GM15510 (cell line): ENCODE measurements around the gene ABTB2.

Experiments used
- POLR2A ChIP-seq: IDR thresholded peaks from 3 replicates; pipeline ENCODE4 v1.6.1; 2011; ENCODE audit warnings: borderline replicate concordance; ENCODE audit not compliant: insufficient read length; ENCODE audit errors: extremely low read depth

Gene ABTB2

DNA sequence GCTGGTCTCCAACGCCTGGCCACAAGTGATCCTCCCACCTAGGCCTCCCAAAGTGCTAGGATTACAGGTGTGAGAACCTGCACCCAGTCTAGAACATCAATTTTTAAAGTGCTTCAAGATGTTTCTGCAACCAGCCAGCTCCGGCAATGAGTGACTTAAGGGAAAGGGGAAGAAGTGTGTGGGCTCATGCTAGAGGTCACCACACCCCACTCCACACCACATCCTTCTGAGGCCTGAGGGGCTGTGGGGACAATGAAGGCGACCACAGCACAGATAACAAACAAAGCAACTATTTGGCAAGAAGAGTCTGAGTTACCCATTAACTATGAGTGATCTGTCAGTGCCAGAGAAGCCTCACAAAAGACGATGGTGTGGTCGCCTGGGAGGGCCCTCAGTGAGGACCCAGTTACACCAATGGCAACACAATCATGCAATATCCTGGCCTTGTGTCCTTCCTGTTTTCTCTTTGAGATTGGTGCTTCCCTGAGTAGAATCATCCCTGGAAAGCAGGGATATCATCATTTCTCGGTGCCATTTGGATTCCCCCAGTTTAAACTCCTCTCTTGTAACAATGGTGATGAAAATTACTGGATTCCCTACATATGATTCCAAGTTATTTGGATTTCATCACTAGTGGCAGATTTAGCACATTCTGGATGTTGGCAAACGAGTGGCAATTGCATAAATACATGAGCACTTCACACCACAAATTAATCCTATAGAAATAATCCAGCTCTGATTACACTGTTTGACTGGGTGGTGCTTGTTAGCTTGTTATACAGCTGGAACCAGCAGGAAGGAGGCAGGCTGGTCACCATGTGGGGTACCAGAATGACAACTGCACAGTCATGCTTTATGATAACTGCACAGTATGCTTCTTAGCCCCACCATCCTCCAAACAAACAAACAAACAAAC is 18.4 kb downstream of the ABTB2 start:
- TF ChIP-seq POLR2A: no peak

GRCh38 chr11:34337016-34337415 is 20.8 kb downstream of the ABTB2 start:
- TF ChIP-seq POLR2A: no peak

- TF ChIP-seq POLR2A: no peak
Observed at GRCh38 chr11:34335801-34336200, 22.0 kb downstream of the ABTB2 start.

- no peak for TF ChIP-seq POLR2A
Observed at GRCh38 chr11:34335331-34335730, 22.5 kb downstream of the ABTB2 start.

- no peak for TF ChIP-seq POLR2A
Observed at GRCh38 chr11:34333787-34334186, 24.0 kb downstream of the ABTB2 start.

DNA sequence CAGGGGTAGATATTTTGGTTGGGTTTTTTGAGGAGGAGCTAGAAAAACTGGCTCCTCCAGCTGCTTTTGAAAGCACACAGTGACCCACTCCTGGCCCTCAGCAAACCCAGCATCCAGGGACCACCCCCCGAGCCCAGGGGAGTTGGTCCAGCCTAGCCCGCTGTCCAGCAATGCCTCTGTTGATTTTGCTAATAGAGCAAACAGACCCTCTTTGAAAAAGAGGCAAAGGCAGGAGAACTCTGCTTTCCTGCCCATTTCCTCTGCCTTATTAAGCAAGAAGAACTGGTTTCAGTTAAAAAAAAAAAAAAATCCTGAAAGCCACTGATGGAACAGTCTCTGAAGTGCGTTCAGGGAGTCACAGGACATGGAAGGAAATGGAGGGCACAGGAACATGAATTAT is 25.3 kb downstream of the ABTB2 start:
- TF ChIP-seq POLR2A: no peak

DNA sequence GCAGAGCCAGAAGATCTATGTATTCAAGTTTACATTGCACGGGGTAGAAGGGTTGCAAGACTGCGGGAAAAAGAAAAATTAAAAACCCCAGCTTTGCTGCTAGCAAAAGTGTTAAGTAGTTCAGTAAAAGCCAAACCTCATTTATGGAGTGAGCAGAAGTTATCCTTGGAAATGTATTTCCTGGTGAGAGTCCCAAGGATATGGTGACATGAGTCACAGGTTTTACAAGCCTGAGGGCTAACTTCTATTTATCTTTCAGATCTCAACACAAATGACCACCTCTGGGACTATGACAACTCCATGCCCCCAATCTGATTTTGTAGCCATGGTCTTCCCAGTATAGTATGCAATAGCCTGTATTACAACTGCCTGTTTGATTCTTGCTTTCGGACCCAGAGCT is 26.1 kb downstream of the ABTB2 start:
- TF ChIP-seq POLR2A: no peak

DNA sequence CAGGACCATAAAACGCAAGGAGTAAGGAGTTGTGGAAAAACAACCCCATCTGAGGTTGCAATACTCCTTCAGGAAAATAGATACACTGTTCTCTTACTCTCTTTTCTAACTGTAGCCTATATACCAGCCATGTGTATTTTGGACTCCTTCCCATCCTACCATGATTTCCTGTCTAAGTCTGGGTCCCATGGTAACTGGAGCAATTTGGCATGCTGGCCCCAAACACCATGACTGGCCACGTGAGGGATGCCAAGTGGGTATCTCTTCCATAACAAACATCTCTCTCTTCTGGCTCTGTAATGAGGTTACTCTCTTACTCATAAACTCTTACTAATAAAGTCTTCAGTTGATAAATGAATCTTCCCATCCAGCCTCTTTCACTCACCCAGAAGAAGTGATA is 26.5 kb downstream of the ABTB2 start:
- TF ChIP-seq POLR2A: no peak

DNA sequence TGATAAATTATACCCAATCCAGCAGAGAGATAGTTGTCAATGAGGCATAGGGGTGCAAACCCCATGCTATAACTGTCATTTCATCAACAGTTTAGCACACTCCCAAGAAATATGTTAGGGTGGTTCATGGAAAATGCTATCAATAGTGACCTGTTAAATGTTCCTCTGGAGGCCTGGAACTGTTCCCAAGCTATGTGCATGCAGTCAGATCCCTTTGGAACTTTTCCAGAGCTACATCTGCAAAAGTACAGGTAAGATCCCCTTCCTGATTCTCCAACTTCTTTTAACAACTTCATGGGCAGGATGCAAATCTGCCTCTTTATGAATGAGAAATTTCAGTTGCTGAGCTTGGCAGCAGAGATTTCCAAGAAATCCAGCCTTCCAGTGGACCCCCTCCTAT is 27.2 kb downstream of the ABTB2 start:
- no peak for TF ChIP-seq POLR2A

- no peak for TF ChIP-seq POLR2A
Observed at GRCh38 chr11:34329876-34330275, 27.9 kb downstream of the ABTB2 start.

DNA sequence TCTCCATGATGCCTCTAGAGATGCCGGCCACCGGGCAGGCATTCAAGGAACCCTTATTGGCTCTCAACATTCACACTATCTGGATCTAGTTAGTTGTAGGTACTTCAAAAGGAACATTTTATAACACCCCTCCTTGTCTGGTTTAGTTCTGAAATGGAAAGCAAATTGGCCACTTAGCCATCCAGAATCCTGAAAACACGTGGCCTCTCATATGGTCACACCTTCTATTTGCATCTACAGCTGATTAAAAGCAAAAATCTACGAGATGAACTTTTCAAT is 29.2 kb downstream of the ABTB2 start:
- no peak for TF ChIP-seq POLR2A

GRCh38 chr11:34327804-34328631 is 29.8 kb downstream of the ABTB2 start:
- TF ChIP-seq POLR2A: no peak

GRCh38 chr11:34324466-34324865 is 33.3 kb downstream of the ABTB2 start:
- TF ChIP-seq POLR2A: no peak

- TF ChIP-seq POLR2A: no peak
Observed at GRCh38 chr11:34323601-34324000, 34.2 kb downstream of the ABTB2 start.

DNA sequence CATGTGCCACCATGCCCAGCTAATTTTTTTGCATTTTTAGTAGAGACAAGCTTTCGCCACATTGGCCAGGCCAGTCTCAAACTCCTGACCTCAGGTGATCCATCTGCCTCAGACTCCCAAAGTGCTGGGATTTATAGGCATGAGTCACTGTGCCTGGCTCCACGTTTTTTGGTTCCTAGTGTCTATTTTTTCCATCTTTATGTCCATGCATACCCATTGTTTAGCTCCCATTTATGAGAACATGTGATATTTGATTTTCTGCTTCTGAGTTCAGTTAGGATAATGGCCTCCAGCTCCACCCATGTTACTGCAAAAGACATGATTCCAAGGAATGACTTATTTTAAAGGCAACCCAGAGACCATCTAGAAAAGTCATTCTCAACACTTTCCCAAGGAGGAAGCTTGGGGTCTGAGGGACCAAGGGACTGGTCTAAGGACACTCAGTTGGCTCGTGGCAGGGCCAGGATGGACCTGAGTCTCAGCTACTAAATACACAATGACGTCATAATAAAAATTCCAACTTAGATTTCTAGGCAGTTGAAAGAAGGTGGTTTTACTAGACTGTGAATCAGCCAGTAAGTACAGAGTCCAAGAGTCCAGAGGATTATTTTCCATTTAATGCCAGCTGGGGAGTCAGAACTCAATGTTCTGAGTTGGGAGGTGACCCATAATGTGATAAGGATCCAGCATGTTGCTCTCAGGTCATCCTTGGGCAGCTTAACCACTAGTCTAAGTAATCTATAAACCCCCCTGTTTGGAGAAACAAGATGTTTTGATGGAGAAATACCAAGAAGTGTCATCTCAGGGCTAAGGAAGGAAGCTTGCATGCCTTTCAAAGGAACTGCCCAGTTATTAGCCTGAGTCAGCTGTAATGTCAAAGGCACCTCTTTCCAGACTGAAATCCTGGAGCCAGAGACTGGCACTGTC is 39.4 kb downstream of the ABTB2 start:
- TF ChIP-seq POLR2A: no peak

DNA sequence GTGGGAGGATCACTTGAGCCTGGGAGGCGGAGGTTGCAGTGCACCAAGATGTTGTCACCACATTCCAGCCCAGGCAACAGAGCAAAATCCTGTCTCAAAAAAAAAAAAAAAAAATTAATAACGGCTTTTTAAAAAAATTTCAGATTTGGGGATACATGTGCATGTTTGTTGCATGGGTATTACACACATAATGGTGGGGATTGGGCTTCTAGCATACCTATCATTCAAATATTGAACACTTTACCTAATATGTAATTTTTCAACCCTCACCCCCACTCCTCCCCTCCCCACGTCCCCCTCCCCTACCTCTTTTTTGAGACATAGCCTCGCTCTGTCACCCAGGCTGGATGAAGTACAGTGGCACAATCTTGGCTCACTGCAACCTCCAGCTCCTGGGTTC is 40.1 kb downstream of the ABTB2 start:
- no peak for TF ChIP-seq POLR2A

DNA sequence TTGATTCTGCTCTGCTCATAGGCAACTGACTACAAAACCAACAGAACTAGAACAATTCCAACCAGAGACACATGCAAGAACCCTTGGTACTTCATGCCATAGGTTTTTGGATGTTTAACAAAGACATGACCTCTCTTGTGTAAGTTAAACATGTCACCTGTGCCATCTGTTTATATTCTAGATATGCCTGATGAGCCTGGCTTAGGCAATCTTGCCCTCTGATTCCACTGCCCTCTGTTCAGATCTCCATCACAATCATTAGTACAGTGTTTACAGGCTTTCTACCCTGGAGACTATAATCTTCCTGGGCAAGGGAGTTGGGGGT is 40.8 kb downstream of the ABTB2 start:
- TF ChIP-seq POLR2A: no peak
